Gastrocnemius medialis (tissue), 4 donors: ENCODE measurements around the gene KRT85. TPM values are rescaled to one million over a fixed set of nuclear protein-coding genes. Genes with fewer than 3 reads are reported as not detected.

Source experiments
- ATAC-seq, 2 donors: fragments of 150-250 bp; one replicate each; pipeline ENCODE4 v1.9.1; 2016
- DNase-seq, 2 donors: peaks; one replicate each; pipeline ENCODE4 v3.0.0-alpha.2; 2019
- H3K27ac ChIP-seq, 4 donors: fragments of 200-600 bp; sonication (generic); 1 replicate in 1 of 4; 2 replicates in 3 of 4; pipeline ENCODE4 v1.5.1; 2016 to 2018; ENCODE audit warnings: mild to moderate bottlenecking in 2 of 4, moderate library complexity in 1 of 4
- H3K27me3 ChIP-seq, 3 donors: fragments of 200-600 bp; sonication (generic) in 2 of 3; 1 replicate in 1 of 3; 2 replicates in 2 of 3; pipeline versions ENCODE4 v1.5.1 to v1.6.0; 2016 to 2019; ENCODE audit warnings: mild to moderate bottlenecking in 1 of 3, moderate library complexity in 1 of 3
- H3K36me3 ChIP-seq, 2 donors: fragments of 200-600 bp; sonication (generic) in 1 of 2; one replicate each; pipeline ENCODE4 v1.5.1; 2017 to 2018
- H3K4me1 ChIP-seq, 2 donors: fragments of 200-600 bp; sonication (generic) in 1 of 2; one replicate each; pipeline ENCODE4 v1.5.1; 2016 to 2017; ENCODE audit warnings: mild to moderate bottlenecking in 2 of 2
- H3K4me3 ChIP-seq, 4 donors: fragments of 200-600 bp; sonication (generic) in 3 of 4; 1 replicate in 1 of 4; 2 replicates in 3 of 4; pipeline ENCODE4 v1.5.1; 2016 to 2019; ENCODE audit warnings: mild to moderate bottlenecking in 2 of 4
- H3K9me3 ChIP-seq, 3 donors: fragments of 200-600 bp; sonication (generic) in 2 of 3; 1 replicate in 1 of 3; 2 replicates in 2 of 3; pipeline ENCODE4 v1.5.1; 2016 to 2019
- POLR2A ChIP-seq, 2 donors: fragments of 450-650 bp; IDR thresholded peaks; one replicate each; pipeline ENCODE4 v1.6.1; 2017; ENCODE audit warnings: antibody characterized with exemption in 2 of 2, mild to moderate bottlenecking in 2 of 2, moderate library complexity in 2 of 2
- in situ Hi-C, 4 donors: fragments of 200-750 bp; cut with MboI; loops; one replicate each; pipeline versions ENCODE4 v1.15.0 to v1.8.0; 2017; ENCODE audit warnings: low sequenced_read_pairs in 4 of 4
- intact Hi-C: fragments of 100-400 bp; cut with DNase I; formaldehyde crosslinking; loops from one replicate; pipeline ENCODE4 v1.15.1; 2023; ENCODE audit warnings: low total_unique reads
- total RNA-seq, 4 donors: library from RNA; depleted of rRNA; stranded (reverse); fragments of >200 nt; gene quantifications; one replicate each; pipeline versions ENCODE4 v1.1.0 to v1.2.3, GENCODE V29; 2016
- TF ChIP-seq, protein P1 (sequence below), 5 experiments: fragments of 450-650 bp in 3 of 5; fragments of 200-600 bp in 2 of 5; sonication (generic) in 2 of 5; IDR thresholded peaks in 4 of 5; conservative IDR thresholded peaks in 1 of 5; 1 replicate in 4 of 5; 2 replicates in 1 of 5; pipeline ENCODE4 v1.5.1; 2016 to 2019; ENCODE audit warnings: antibody characterized with exemption in 5 of 5, mild to moderate bottlenecking in 3 of 5, moderate library complexity in 3 of 5

KRT85 gene
- total RNA-seq, 4 donors from 2014 or later, result not detected

GRCh38 chr12:52405922-52406385 lies 38.7 kb upstream of the KRT85 start, which contains the start of gene KRT82:
Gene KRT82 (minus strand): TSS chr12:52406335. CDS start chr12:52406277, 58 bp downstream.
- no peaks in the 10 kb centered on the region for H3K36me3 ChIP-seq
- no peaks in the 10 kb centered on the region for H3K4me1 ChIP-seq
- no peak within 1 kb of the TSS for H3K4me3 ChIP-seq
- no peaks in the 10 kb centered on the region for H3K9me3 ChIP-seq
- peaks cover 0 to 2% (median 0%) of the 10 kb centered on the region in 3 donors for H3K27me3 ChIP-seq
- ATAC-seq, result no peak
- H3K27ac ChIP-seq, result no peak within 1 kb of the TSS
- in situ Hi-C loops, result no loop called here
- DNase-seq, result no peak
- TF ChIP-seq, protein P1, sequence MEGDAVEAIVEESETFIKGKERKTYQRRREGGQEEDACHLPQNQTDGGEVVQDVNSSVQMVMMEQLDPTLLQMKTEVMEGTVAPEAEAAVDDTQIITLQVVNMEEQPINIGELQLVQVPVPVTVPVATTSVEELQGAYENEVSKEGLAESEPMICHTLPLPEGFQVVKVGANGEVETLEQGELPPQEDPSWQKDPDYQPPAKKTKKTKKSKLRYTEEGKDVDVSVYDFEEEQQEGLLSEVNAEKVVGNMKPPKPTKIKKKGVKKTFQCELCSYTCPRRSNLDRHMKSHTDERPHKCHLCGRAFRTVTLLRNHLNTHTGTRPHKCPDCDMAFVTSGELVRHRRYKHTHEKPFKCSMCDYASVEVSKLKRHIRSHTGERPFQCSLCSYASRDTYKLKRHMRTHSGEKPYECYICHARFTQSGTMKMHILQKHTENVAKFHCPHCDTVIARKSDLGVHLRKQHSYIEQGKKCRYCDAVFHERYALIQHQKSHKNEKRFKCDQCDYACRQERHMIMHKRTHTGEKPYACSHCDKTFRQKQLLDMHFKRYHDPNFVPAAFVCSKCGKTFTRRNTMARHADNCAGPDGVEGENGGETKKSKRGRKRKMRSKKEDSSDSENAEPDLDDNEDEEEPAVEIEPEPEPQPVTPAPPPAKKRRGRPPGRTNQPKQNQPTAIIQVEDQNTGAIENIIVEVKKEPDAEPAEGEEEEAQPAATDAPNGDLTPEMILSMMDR (IDR thresholded peaks at IDR 0.05 in 4 of 5, conservative IDR thresholded peaks at IDR 0.05 in 1 of 5), result no peak
- TF ChIP-seq POLR2A (IDR thresholded peaks at IDR 0.05), result no peak
- intact Hi-C loops, result no loop called here

DNA sequence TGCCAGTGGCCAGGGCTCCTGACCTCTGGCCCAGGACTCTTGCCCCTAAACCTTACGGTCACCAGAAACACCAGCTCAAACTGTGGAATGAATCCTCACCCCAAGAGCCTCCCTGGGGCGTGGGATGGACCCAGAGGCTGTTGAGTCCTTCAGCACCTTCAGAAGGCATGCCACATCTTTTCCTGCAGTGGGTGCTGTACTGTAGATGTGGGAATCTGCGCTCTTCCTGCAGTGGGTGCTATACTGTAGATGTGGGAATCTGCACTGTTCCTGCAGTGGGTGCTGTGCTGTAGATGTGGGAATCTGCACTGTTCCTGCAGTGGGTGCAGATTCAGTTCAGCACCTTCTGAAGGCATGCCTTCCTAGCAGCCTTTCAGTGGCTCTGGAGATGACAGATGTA lies 37.7 kb upstream of the KRT85 start:
- Histone ChIP-seq H3K27ac (no peak overlapping the region), H3K27me3 (peaks cover 0 to 2% (median 0%) of the 10 kb centered on the region in 3 donors), H3K9me3 (no peaks in the 10 kb centered on the region), H3K4me3 (no peak overlapping the region), H3K4me1 (no peaks in the 10 kb centered on the region), H3K36me3 (no peaks in the 10 kb centered on the region)
- DNase-seq (no peak), ATAC-seq (no peak)
- in situ Hi-C loops, result no loop called here
- TF ChIP-seq POLR2A (IDR thresholded peaks at IDR 0.05), result no peak
- TF ChIP-seq, protein P1 (IDR thresholded peaks at IDR 0.05 in 4 of 5, conservative IDR thresholded peaks at IDR 0.05 in 1 of 5), result no peak
- intact Hi-C loops, result no loop called here

- Histone ChIP-seq H3K4me3 (no peak overlapping the region), H3K36me3 (no peaks in the 10 kb centered on the region), H3K27me3 (peaks cover 0 to 10% (median 2%) of the 10 kb centered on the region in 3 donors), H3K4me1 (no peaks in the 10 kb centered on the region), H3K27ac (no peak overlapping the region), H3K9me3 (no peaks in the 10 kb centered on the region)
- no peak for ATAC-seq
- intact Hi-C loops (no loop called here), in situ Hi-C loops (no loop called here)
- TF ChIP-seq, protein P1 (IDR thresholded peaks at IDR 0.05 in 4 of 5, conservative IDR thresholded peaks at IDR 0.05 in 1 of 5), result no peak
- no peak for TF ChIP-seq POLR2A (IDR thresholded peaks at IDR 0.05)
- no peak for DNase-seq
Measured at GRCh38 chr12:52403561-52403960, 36.3 kb upstream of the KRT85 start.

- TF ChIP-seq, protein P1 (IDR thresholded peaks at IDR 0.05 in 4 of 5, conservative IDR thresholded peaks at IDR 0.05 in 1 of 5), result no peak
- no peak for TF ChIP-seq POLR2A (IDR thresholded peaks at IDR 0.05)
- ATAC-seq, result no peak
- no peak for DNase-seq
- H3K4me1 ChIP-seq, result no peaks in the 10 kb centered on the region
- no peaks in the 10 kb centered on the region for H3K36me3 ChIP-seq
- no peaks in the 10 kb centered on the region for H3K9me3 ChIP-seq
- intact Hi-C loops, result no loop called here
- in situ Hi-C loops, result no loop called here
- H3K27ac ChIP-seq, result no peak overlapping the region
- no peak overlapping the region for H3K4me3 ChIP-seq
- H3K27me3 ChIP-seq, result peaks cover 0 to 10% (median 2%) of the 10 kb centered on the region in 3 donors
Measured at GRCh38 chr12:52402873-52403540, 35.7 kb upstream of the KRT85 start.
